Measurements from ENCODE around the gene P4HA3. TPM values are rescaled to one million over a fixed set of nuclear protein-coding genes. Genes with fewer than 3 reads are reported as not detected.
A peak's percentile ranks its signal among the peaks of the same experiment; 100 is the strongest.
"Not testable (repeated sequence)": the region's sequence is repeated elsewhere in the genome, so short reads cannot be mapped to it uniquely, and the experiment has no call there.

P4HA3 gene
- total RNA-seq, result not detected in 2 replicates

DNA sequence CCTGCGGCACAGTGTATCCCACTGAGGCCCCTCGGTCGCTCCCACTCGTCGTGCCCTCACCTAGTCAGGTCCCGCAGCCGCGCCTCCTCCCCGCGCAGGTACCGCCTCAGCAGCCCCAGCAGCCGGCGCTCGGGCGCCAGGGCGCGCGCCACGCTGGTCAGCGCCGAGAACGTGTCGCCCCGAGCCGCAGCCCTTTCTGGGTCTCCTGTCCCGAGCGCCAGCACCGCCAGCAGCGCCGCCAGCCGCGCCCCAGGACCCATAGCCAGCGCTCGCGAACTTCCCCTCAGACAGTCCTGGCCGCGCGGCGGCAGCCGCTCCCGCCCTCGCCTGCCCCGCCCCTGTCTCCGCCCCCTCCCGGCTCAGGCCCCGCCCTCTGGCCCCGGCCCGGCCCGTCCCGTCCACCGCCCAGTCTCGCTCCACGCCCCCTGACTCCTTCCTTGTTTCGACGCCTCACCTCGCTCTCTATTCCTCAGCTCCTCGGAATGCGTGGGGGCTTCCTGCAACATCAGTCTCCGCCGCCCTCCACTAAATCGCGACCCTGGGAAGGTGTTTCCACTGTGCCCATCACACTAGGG lies at the start of gene P4HA3:
Gene P4HA3 (minus strand): TSS at position 289 of the 575 bp plus-strand sequence. CDS start 29 bp downstream, at position 260.
- Mint-ChIP-seq H3K27me3 (ENCODE audit: insufficient read depth) (peaks cover 20% of the 10 kb centered on the region), H3K4me3 (peak within 1 kb of the TSS; percentile 63)
- intact Hi-C loops (cut with micrococcal nuclease), result no loop called here

DNA sequence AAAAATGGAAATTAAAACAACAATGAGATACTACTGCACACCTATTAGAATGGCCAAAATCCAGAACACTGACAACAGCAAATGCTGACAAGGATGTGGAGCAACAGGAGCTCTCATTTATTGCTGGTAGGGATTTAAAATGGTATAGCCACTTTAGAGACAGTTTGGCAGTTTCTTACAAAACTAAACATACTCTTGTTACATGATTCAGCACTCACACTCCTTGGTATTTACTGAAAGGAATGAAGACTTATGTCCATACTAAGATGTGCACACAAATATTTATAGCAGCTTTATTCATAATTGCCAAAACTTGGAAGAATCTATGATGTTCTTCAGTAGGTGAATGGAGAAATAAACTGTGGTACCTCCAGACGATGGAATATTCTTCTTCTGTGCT lies 46.0 kb upstream of the P4HA3 start:
- intact Hi-C loops (cut with micrococcal nuclease), result no loop called here
- no peaks in the 10 kb centered on the region for H3K27me3 Mint-ChIP-seq (ENCODE audit: insufficient read depth)
- no peak overlapping the region for H3K4me3 Mint-ChIP-seq
- H3K4me1 Mint-ChIP-seq (ENCODE audit: low read depth), result peaks cover 6% of the 10 kb centered on the region
- peaks cover 7% of the 10 kb centered on the region for H3K36me3 Mint-ChIP-seq (ENCODE audit: low read depth)
- no peak overlapping the region for H3K27ac Mint-ChIP-seq
- H3K9me3 Mint-ChIP-seq, result no peaks in the 10 kb centered on the region
- no peak for DNase-seq (ENCODE audit: low spot score)

More for the DNA sequence above, at the start of gene P4HA3:
- no peaks in the 10 kb centered on the region for H3K36me3 Mint-ChIP-seq (ENCODE audit: low read depth)
- H3K27ac Mint-ChIP-seq, result no peak within 1 kb of the TSS
- peaks cover 2% of the 10 kb centered on the region for H3K4me1 Mint-ChIP-seq (ENCODE audit: low read depth)
- H3K9me3 Mint-ChIP-seq, result peaks cover 1% of the 10 kb centered on the region
- DNase-seq (ENCODE audit: low spot score), result peak; percentile 34

DNA sequence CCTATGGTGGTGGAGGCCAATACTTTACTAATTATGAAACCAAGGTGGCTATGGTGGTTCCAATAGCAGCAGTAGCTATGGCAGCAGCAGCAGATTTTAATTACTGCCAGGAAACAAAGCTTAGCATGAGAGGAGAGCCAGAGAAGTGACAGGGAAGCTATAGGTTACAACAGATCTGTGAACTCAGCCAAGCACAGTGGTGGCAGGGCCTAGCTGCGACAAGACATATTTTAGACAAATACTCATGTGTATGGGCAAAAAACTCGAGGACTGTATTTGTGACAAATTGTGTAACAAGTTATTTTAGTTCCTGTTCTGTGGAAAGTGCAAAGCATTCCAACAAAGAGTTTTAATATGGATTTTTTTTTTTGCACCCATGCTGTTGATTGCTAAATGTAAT lies 44.2 kb upstream of the P4HA3 start:
- no peak for DNase-seq (ENCODE audit: low spot score)
- no peak overlapping the region for H3K4me3 Mint-ChIP-seq
- no peaks in the 10 kb centered on the region for H3K9me3 Mint-ChIP-seq
- peaks cover 6% of the 10 kb centered on the region for H3K4me1 Mint-ChIP-seq (ENCODE audit: low read depth)
- intact Hi-C loops (cut with micrococcal nuclease), result no loop called here
- H3K27me3 Mint-ChIP-seq (ENCODE audit: insufficient read depth), result no peaks in the 10 kb centered on the region
- peaks cover 7% of the 10 kb centered on the region for H3K36me3 Mint-ChIP-seq (ENCODE audit: low read depth)
- no peak overlapping the region for H3K27ac Mint-ChIP-seq

DNA sequence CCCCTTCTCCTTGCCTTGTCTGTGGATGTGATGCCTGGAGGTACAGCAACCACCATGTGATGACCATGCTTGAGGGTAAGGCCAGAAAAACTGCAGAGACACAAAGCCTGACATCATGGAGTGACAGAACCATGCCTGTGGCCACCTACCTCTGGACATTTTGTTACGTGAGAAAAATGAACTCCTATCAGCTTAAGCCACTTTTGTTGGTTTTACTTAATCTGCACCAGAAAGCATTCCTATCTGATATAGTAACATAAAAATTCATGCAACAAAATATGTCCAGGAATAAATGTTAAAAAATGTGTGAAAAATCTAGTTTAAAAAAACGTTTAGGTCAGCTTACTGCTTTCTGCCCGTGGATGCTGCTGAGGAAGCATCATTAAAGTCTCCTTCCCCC lies 42.6 kb upstream of the P4HA3 start:
- no peak for DNase-seq (ENCODE audit: low spot score)
- peaks cover 7% of the 10 kb centered on the region for H3K36me3 Mint-ChIP-seq (ENCODE audit: low read depth)
- H3K9me3 Mint-ChIP-seq, result no peaks in the 10 kb centered on the region
- no peak overlapping the region for H3K27ac Mint-ChIP-seq
- no peak overlapping the region for H3K4me3 Mint-ChIP-seq
- H3K27me3 Mint-ChIP-seq (ENCODE audit: insufficient read depth), result no peaks in the 10 kb centered on the region
- intact Hi-C loops (cut with micrococcal nuclease), result no loop called here
- peaks cover 6% of the 10 kb centered on the region for H3K4me1 Mint-ChIP-seq (ENCODE audit: low read depth)

DNA sequence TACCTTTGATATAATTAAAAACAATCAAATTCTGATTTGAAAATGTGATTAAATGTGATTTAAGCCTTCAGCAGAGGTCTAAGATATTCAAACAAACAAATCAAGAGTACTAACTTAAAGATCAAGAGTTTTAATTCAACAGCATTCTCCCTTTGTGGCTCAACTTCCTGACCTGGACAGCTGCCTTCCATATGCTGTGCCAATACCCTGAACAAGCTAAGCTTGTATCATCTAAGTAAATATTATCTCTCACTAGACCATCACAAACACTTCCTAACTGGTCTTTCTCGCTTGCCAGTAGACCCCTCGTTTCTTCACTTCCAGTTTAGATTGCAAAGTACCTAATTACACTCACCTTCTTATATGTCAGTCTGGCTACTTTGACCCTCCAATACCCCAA lies 35.9 kb upstream of the P4HA3 start:
- H3K36me3 Mint-ChIP-seq (ENCODE audit: low read depth), result peaks cover 6% of the 10 kb centered on the region
- no peaks in the 10 kb centered on the region for H3K27me3 Mint-ChIP-seq (ENCODE audit: insufficient read depth)
- H3K27ac Mint-ChIP-seq, result no peak overlapping the region
- no peak overlapping the region for H3K4me3 Mint-ChIP-seq
- intact Hi-C loops (cut with micrococcal nuclease), result no loop called here
- H3K4me1 Mint-ChIP-seq (ENCODE audit: low read depth), result no peaks in the 10 kb centered on the region
- no peak for DNase-seq (ENCODE audit: low spot score)
- H3K9me3 Mint-ChIP-seq, result no peaks in the 10 kb centered on the region

DNA sequence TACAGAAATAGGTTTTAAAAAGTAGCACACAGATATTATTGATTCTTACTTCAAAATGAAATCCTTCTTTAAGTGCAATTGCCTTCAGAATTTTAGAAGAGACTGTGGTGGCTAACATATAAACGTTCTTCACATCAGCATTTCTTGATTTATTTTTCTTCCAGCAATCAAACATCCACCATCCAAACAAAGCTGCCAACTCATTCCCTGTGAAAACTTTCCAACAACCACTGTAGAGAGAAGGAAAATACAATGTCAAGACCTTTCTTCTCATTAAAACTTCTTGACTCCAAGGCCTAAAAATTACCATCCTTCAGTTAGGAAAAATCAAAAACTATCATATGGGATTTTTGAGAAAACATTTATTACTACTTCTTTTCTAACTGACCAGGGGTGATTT lies 34.0 kb upstream of the P4HA3 start:
- Mint-ChIP-seq H3K27me3 (ENCODE audit: insufficient read depth) (no peaks in the 10 kb centered on the region), H3K4me3 (no peak overlapping the region), H3K36me3 (ENCODE audit: low read depth) (peaks cover 7% of the 10 kb centered on the region), H3K27ac (no peak overlapping the region), H3K9me3 (no peaks in the 10 kb centered on the region), H3K4me1 (ENCODE audit: low read depth) (no peaks in the 10 kb centered on the region)
- no peak for DNase-seq (ENCODE audit: low spot score)
- intact Hi-C loops (cut with micrococcal nuclease), result no loop called here

DNA sequence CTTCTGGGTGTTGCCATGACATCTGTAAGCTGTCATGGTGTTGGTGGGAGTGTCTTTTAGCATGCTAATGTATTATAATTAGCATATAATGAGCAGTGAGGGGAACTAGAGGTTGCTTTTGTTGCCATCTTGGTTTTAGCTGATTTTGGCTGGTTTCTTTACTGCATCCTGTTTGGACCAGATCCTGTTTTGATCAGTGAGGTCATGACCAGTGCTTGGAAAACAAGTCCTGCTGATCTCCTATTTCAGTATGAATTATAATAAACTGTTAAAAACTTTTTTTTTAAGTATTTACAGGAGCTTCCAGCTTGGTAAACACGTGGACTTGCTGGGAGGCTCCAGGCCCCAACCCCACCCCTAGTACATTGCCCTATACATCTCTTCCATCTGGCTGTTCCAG lies 30.5 kb upstream of the P4HA3 start:
- intact Hi-C loops (cut with micrococcal nuclease), result no loop called here

DNA sequence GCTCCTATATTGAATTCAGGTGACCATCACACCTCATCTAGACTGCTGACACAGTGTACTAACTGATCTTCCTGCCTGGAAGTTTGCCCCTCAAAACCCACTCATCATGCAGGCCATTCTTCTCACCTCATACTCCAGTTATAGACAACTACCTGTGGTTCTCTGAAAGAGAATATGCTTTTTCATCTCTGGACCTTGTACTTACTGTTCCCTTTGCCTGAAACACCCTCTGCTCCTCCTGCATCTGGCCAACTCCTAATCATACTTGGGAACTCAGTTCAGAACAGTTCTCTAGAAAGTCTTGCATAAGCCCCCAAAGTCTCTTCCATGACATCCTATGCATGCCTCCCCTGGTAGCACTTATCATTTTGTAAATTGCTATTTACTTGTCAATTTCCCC lies 28.2 kb upstream of the P4HA3 start:
- H3K27ac Mint-ChIP-seq, result no peak overlapping the region
- H3K4me3 Mint-ChIP-seq, result no peak overlapping the region
- no peaks in the 10 kb centered on the region for H3K27me3 Mint-ChIP-seq (ENCODE audit: insufficient read depth)
- no peaks in the 10 kb centered on the region for H3K4me1 Mint-ChIP-seq (ENCODE audit: low read depth)
- no peaks in the 10 kb centered on the region for H3K9me3 Mint-ChIP-seq
- H3K36me3 Mint-ChIP-seq (ENCODE audit: low read depth), result peaks cover 6% of the 10 kb centered on the region
- intact Hi-C loops (cut with micrococcal nuclease), result no loop called here
- no peak for DNase-seq (ENCODE audit: low spot score)

More for the DNA sequence above, 30.5 kb upstream of the P4HA3 start:
- no peaks in the 10 kb centered on the region for H3K27me3 Mint-ChIP-seq (ENCODE audit: insufficient read depth)
- no peak overlapping the region for H3K4me3 Mint-ChIP-seq
- H3K9me3 Mint-ChIP-seq, result no peaks in the 10 kb centered on the region
- no peaks in the 10 kb centered on the region for H3K4me1 Mint-ChIP-seq (ENCODE audit: low read depth)
- peaks cover 7% of the 10 kb centered on the region for H3K36me3 Mint-ChIP-seq (ENCODE audit: low read depth)
- DNase-seq (ENCODE audit: low spot score), result no peak
- no peak overlapping the region for H3K27ac Mint-ChIP-seq

DNA sequence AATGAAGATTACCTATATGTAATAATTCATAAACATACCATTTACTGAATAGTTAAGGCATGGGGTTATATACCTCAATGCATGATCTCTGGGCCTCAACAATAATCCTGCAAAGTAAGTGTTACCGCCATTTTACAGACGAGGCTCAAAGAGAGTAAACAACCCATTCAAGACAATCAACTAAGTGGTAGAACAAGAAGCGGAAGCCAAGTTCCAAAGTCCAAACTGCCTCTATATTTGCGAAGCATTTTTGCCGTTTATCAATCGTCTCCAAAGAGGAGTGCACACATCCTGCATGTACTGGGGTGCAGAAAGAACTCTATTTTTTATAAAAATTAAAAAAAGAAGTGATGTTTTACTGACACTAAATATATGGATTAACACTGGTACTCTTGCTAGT lies 27.5 kb upstream of the P4HA3 start:
- intact Hi-C loops (cut with micrococcal nuclease), result no loop called here
- Mint-ChIP-seq H3K36me3 (ENCODE audit: low read depth) (peaks cover 4% of the 10 kb centered on the region), H3K27ac (no peak overlapping the region), H3K27me3 (ENCODE audit: insufficient read depth) (no peaks in the 10 kb centered on the region), H3K9me3 (no peaks in the 10 kb centered on the region), H3K4me3 (no peak overlapping the region), H3K4me1 (ENCODE audit: low read depth) (no peaks in the 10 kb centered on the region)
- no peak for DNase-seq (ENCODE audit: low spot score)

DNA sequence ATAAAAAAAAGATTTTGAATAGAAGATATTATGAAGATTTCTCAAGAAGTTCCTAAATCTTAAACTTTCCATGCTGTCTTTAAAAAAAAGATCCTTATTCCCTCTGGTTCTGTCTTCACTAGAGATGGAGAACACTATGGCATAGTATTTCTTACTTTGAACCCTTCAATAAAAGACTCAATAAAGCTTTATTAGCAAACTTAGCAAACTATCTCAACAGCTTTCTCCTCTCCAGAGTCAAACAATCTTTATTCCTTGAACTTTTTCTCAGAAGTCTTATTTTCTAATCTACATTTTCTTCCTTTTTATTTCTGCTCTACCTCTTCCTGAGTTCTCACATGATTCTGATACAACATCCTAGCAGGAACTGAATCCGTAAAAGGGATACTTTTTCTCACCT lies 21.8 kb upstream of the P4HA3 start:
- H3K27me3 Mint-ChIP-seq (ENCODE audit: insufficient read depth), result no peaks in the 10 kb centered on the region
- no peak overlapping the region for H3K27ac Mint-ChIP-seq
- H3K36me3 Mint-ChIP-seq (ENCODE audit: low read depth), result peaks cover 3% of the 10 kb centered on the region
- H3K4me1 Mint-ChIP-seq (ENCODE audit: low read depth), result no peaks in the 10 kb centered on the region
- intact Hi-C loops (cut with micrococcal nuclease), result no loop called here
- no peaks in the 10 kb centered on the region for H3K9me3 Mint-ChIP-seq
- H3K4me3 Mint-ChIP-seq, result no peak overlapping the region
- DNase-seq (ENCODE audit: low spot score), result no peak

DNA sequence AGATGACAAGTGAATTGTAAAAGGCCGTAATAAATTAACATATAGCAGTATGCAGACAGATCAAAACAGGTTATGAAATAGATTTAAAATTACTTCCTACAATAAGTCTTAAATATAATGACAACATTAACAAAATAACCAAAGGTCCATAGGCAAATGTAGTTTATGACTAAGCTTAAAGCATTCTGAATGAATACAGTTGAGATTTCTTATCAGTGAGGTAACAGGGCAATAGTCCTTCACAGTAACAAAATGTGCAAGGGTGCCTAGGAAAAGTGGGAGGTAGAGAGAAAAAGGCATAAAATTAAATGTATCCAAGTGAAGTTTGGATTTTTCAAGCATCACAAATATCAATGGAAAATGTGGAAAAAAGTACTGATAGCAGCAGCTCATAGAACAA lies 20.9 kb upstream of the P4HA3 start:
- Mint-ChIP-seq H3K4me3 (no peak overlapping the region), H3K27ac (no peak overlapping the region), H3K9me3 (no peaks in the 10 kb centered on the region), H3K4me1 (ENCODE audit: low read depth) (no peaks in the 10 kb centered on the region), H3K36me3 (ENCODE audit: low read depth) (peaks cover 3% of the 10 kb centered on the region), H3K27me3 (ENCODE audit: insufficient read depth) (no peaks in the 10 kb centered on the region)
- intact Hi-C loops (cut with micrococcal nuclease), result no loop called here
- no peak for DNase-seq (ENCODE audit: low spot score)

DNA sequence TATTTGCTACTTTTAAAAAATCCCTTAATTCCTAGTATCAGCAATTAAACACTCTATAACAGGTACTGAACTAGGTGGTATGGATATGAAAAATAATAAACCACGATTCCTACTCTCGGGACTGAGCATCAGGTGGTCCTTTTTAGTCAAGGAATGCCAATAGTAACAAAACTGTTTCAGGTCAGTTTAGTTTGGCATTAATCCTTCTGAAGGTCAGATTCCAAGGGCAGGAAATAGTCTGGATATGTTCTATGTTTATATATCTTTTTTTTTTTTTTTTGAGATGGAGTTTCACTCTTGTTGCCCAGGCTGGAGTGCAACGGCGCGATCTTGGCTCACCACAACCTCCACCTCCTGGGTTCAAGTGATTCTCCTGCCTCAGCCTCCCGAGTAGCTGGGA lies 19.6 kb upstream of the P4HA3 start:
- DNase-seq (ENCODE audit: low spot score); H3K4me3 Mint-ChIP-seq; H3K4me1 Mint-ChIP-seq (ENCODE audit: low read depth); H3K27ac Mint-ChIP-seq; intact Hi-C loops (cut with micrococcal nuclease); H3K27me3 Mint-ChIP-seq (ENCODE audit: insufficient read depth); H3K36me3 Mint-ChIP-seq (ENCODE audit: low read depth); H3K9me3 Mint-ChIP-seq: not testable (repeated sequence)

DNA sequence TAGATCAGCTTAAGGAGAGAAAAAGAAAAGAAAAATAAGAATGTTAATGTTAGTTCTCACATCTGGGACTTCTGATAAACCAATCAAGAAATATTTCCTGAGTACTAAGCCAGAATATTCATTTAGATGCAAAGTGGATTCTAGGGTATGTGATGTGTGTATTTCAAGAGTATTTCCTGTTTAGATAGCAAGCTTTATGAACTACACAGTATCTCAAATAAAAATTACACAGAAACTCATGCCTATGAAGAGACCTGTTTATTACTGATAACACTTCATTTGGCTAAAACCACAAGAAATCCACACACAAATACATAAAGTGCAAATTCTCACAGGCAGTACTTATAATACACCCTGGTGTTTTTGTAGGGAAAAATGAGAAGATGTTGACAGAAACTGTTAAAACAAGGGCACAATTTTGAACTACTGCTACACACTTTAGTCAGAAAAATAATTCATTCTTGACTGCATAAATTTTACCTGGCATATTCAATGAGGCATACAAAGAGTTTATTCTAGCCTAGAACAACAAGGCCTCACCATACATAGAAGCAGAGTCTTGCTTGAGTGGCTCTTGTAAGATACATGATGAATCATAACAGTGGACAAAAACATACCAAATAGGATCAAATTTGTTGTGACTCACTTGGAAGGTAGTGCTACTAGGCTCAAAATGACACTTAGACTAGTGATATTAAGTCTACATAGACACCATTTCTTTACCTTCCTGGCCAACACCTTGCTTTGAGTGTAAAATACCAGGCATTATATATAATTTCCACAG lies 18.8 kb upstream of the P4HA3 start:
- H3K4me1 Mint-ChIP-seq (ENCODE audit: low read depth), result no peaks in the 10 kb centered on the region
- no peaks in the 10 kb centered on the region for H3K9me3 Mint-ChIP-seq
- no peak for DNase-seq (ENCODE audit: low spot score)
- peaks cover 1% of the 10 kb centered on the region for H3K27me3 Mint-ChIP-seq (ENCODE audit: insufficient read depth)
- no peak overlapping the region for H3K27ac Mint-ChIP-seq
- no peaks in the 10 kb centered on the region for H3K36me3 Mint-ChIP-seq (ENCODE audit: low read depth)
- intact Hi-C loops (cut with micrococcal nuclease), result no loop called here
- no peak overlapping the region for H3K4me3 Mint-ChIP-seq
